Measurements from ENCODE around the gene FER1L5.
A peak's percentile ranks its signal among the peaks of the same experiment; 100 is the strongest.

The FER1L5 gene

GRCh38 chr2:96681540-96681939 lies 39.0 kb downstream of the FER1L5 start:
- no peak for DNase-seq

DNA sequence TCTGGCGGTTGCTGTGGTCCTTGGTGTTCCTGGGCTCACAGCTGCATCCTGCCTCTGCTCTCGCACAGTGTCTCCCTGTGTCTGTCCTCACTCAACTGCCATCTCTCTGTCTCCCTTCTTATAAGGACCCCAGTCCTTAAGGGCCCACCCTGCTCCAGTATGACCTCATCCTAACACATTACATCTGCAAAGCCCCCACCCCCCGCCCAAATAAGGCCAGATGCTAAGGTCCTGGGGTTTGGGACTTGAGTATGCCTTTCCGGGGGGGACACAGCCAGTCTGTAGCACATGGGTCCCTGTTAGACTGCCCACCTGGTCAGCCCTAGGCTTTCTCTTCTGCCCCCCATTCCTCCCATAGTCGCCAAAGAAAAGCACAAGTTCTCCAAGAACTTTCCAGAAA lies 40.7 kb downstream of the FER1L5 start:
- DNase-seq = no peak

DNA sequence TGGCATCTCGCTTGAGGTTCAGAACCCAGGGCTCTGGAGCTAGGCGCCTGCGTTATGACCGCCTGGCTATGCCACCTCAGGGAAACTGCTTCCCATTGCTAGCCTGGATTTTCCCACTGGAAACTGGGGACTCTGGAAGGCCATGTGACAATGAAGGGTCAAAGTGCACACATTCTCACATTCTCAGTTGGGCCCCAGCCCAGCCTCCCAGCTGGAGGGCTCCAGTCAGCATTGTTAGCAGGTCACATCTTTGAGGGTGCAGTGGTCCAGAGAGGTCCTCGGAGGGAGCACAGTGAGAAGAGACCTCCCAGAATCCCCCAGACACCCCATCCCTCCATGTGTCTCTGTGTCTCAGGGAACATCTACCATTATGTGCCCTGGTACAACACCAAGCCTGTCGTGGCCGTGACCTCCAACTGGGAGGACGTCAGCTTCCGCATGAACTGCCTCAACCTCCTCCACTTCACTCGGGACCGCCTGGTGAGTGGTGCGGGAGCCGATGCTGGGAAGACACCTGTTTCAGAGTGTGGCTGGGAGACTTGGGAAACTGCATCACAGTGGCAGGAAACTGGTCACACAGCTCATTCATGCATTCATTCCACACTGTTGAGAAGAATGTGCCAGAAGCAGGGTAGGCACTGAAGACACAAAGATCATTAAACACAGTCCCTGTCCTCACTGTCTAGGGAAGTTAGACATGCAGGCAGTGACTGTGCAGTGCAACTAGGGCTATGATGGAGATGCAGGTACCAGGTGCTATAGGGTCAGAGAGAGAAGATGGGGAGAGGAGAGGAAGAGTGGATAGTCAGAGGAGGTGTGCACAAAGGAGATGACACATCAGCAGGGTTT lies 41.6 kb downstream of the FER1L5 start:
- DNase-seq = no peak

DNA sequence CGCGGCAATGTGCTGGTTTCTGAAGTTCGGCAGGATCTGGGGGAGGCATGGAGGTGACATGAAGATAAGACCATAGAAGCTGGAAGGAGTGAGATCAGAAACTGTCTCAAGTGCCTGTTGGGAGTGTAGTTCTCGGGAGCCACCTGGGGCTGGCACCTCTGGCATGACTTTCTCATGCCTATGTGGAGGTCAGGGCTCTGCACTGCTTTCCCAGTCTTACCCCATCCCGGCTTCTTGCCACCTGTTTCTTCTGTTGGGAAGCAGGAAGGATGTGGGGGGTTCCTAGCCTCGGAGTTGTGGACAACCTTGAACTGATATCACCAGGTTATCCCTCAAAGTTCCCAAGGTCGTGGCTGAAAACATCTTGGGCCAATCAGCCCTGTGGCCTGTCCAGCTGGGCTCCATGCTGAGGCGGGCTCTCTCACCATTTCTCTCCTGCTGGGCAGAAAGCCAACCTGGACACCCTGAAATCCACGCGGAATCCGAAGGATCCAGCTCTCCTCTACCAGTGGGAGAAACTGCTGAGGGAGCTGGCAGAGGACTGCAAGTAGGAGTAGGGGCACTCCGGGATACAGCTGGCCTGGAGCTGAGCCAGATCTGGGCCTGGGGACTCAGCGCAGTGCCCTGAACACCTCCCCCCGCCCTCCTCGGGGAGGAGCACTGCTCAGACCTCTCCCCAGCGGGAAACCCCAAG lies 42.5 kb downstream of the FER1L5 start:
- DNase-seq = no peak

- DNase-seq = peak in 1 of 2 experiments; percentile 20
Observed at GRCh38 chr2:96685577-96686459, 43.3 kb downstream of the FER1L5 start.

DNA sequence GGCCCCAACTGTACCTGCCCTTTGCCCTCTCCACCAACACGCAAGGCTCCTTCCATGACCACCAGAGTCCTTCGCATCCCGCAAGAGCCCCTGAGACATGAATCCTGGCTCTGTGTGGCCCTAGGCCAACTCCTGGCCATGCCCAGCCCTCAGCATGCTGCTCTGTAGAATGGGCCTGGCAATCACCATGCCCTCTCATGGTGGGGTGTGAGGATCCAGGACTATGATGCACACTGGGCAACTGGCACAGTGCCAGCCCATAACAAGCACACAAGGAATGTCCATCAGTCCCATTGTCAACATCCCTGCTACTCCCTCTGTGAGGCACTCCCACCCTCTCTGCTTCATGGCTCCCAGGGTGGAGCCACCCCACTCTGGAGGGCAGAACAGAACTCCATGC lies 44.7 kb downstream of the FER1L5 start:
- no peak for DNase-seq

DNA sequence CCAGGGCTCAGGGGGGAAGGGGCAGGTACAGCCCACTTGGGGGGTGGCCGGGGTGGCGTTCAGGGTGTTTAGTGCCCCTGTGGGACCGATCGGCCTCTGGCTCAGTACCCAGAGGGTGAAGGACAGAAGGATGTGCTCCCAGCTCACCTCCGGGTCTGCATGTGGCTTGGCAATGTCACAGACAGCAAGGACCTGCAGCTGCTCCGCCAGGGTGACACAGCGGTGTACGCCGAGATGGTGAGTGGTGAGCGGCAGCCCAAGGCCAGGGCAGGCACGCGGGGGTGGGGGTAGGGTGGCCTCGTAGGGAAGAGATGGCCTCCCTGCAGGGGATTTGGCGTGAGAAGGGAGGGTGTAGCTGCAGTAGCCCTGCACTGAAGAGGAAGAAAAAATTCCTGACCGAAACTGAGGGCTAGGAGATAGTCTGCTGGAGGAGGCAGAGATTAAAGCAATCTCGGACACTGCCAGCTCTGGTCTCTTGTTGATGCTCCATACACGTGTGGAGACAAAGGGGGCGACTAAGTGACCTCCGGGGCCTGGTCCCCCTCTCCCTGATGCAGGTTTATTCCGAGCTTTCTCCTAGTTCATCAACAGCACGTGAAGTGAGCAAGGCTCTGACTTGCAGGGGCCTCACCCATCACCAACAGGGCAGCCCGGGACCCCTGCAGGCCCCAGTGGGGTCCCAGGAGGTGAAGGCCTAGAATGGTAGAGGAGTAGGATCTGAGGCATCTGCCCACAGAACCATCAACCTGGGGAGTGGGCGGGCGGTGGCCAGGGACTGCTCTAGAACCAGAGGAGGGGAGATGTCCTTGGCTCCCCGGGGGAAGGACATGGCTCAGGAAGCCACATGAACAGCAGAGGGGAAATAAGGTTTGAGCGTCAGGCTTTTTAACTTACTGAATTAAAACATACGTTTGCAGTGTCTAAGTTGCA lies 45.4 kb downstream of the FER1L5 start:
- DNase-seq = no peak

GRCh38 chr2:96688649-96689430 lies 46.3 kb downstream of the FER1L5 start:
- DNase-seq = no peak

- DNase-seq = no peak
Observed at GRCh38 chr2:96689431-96689991, 46.9 kb downstream of the FER1L5 start.

DNA sequence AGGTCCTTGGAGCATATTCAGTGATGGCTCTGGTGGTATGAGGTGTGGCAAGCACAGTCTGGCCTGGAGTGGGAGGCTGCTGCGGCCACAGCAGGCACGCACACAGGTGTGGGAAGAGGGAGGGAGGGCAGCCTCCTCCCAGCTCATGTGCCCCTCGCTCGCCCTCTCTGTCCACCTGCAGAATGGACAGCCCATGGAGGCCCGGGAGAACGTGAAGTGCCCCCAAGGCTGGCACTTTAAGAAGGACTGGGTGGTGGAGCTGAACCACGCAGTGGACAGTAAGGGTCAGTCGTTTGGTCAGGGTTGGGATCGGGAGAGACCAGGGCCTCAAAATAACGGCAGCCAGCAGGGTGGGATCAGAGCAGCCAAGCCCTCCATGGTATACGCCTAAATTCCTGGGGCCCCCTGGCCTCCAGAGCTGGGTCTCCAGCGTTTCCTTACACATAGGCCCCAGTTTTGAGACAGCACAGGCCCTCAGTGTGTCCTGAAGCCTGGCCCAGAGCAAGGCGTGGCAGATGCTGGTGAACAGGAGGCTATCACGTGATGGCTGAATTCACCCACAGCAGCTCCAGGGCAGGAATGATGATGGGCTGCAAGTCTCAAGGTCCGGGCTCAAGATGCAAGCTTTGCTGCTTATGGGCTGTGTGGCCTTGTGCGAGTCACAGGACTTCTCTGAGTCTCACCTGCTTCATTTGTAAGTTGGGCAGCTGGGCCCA lies 47.9 kb downstream of the FER1L5 start:
- DNase-seq = no peak

DNA sequence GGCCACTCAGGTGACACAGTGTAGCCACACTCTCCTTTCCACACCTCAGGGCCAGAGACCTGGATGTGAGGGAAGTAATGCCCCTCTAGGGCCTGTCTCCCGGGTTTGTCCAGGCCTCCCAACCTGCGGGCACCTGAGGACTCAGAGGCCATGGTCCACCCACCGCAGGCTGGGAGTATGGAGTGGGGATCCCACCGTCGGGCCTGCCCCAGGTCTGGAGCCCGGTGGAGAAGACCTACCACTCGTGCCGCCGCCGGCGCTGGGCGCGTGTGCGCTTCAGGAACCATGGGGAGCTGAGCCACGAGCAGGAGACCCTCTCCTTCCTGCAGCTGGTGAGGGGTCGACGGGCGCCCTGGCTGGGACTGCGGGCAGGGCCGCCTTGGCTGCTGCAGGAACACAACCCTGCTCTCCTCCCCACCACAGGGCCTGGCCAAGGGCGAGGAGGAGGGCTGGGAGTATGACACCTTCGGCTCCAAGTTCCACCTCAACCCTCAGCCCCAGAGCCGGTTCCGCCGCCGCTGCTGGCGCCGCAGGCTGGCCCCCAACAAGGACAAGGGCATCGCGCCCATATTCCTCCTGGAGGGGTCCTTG lies 48.6 kb downstream of the FER1L5 start:
- no peak for DNase-seq

- no peak for DNase-seq
Observed at GRCh38 chr2:96692094-96692971, 49.8 kb downstream of the FER1L5 start.

GRCh38 chr2:96693286-96694200 lies 51.0 kb downstream of the FER1L5 start:
- peak; percentile 27 to 68 for DNase-seq

- no peak for DNase-seq
Observed at GRCh38 chr2:96694279-96694678, 51.7 kb downstream of the FER1L5 start.

DNA sequence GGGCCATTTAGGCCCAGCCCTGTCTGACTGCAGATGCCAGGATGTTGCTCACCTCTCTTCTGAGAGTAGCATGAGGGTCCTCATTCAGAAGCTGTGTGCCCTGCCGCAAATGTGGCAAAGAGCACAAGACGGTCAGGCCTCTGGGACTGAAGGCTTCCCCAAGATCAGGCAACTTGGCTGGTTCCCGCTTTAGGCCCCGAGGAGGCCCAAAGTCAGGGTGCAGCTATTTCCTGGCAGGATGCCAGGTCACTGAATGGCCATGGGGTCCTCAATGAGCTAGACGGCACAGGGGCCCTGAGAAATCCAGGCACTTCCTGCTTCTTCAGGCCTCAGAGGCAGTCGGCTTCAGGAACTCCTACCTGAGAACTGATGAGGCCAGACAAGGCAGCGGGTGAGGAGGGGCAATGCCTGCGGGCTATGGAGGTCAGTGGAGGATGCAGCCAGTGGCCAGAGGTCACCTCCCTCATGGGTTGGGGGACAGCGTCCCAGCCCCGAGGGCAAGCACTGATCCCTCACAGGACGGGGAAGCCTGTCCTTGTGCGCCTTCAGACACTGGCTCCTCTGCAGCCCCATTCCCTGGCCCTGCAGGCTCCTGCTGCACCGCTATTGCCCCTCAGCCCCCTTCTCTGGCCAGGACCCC lies 52.4 kb downstream of the FER1L5 start:
- no peak for DNase-seq

- DNase-seq = no peak
Observed at GRCh38 chr2:96695602-96696001, 53.0 kb downstream of the FER1L5 start.

DNA sequence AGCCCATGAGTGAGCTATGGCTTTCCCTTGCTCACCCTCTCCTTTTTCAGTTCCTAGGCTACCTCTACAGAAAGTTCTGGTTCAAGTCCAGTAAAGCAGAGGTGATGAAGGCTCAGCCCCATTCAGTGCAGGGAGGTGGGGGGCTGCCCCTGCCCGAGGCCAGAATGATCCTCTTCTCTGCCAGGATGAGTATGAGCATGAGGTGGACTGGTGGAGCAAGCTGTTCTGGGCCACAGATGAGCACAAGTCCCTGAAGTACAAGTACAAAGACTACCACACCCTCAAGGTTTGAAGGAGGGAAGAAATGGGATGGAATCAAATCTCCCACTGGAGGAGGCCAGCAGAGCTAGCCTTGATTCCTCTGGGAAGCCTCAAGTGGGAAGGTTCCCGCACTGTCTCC lies 54.9 kb downstream of the FER1L5 start:
- no peak for DNase-seq

All from NCI-H526 (cell line).